OCI-LY7 (cell line): ENCODE data around the gene TUBB3.

ENCODE experiments used
- CTCF ChIP-seq: fragments of 200-600 bp; sonication (generic); conservative IDR thresholded peaks from 2 replicates; pipeline ENCODE4 v1.5.1; 2014; ENCODE audit warnings: mild to moderate bottlenecking, antibody characterized with exemption, low read length, moderate library complexity, mixed read lengths
- EZH2phosphoT487 ChIP-seq: fragments of 200-600 bp; sonication (generic); IDR thresholded peaks from 2 replicates; pipeline ENCODE4 v1.6.1; 2018; ENCODE audit warnings: low read depth, borderline replicate concordance, mild to moderate bottlenecking, mixed run types, antibody characterized with exemption, low read length, moderate library complexity, mixed read lengths

GRCh38 chr16:89936981-89937380 is 13.8 kb downstream of the TUBB3 start:
- TF ChIP-seq CTCF: no peak
- TF ChIP-seq EZH2phosphoT487: no peak
